Nephron (organoid): ENCODE results near the gene TRIM69.

ENCODE experiments used
- H3K27ac Mint-ChIP-seq, 3 experiments: 2 replicates each; pipeline ENCODE4 v1.8.0; 2020; ENCODE audit warnings: mixed read lengths in 3 of 3, mild to moderate bottlenecking in 2 of 3, moderate library complexity in 1 of 3
- H3K27me3 Mint-ChIP-seq: 2 replicates; pipeline ENCODE4 v1.8.0; 2021; ENCODE audit warnings: low read depth, mild to moderate bottlenecking, moderate library complexity, mixed read lengths
- H3K36me3 Mint-ChIP-seq: 2 replicates; pipeline ENCODE4 v1.8.0; 2020; ENCODE audit warnings: low read depth, mixed read lengths
- H3K4me1 Mint-ChIP-seq: 2 replicates; pipeline ENCODE4 v1.8.0; 2020; ENCODE audit warnings: mixed read lengths
- H3K4me3 Mint-ChIP-seq, 3 experiments: 2 replicates each; pipeline ENCODE4 v1.8.0; 2020; ENCODE audit warnings: mild to moderate bottlenecking in 3 of 3, mixed read lengths in 3 of 3, moderate library complexity in 2 of 3
- H3K9me3 Mint-ChIP-seq: 2 replicates; pipeline ENCODE4 v1.8.0; 2020; ENCODE audit warnings: mixed read lengths
- TF ChIP-seq, protein P1 (sequence below), 3 experiments: fragments of 200-600 bp; sonication (generic); IDR thresholded peaks; one replicate each; pipeline ENCODE4 v1.5.0; 2021; ENCODE audit warnings: antibody characterized with exemption in 3 of 3; ENCODE audit not compliant: unreplicated experiment in 3 of 3

Gene TRIM69

DNA sequence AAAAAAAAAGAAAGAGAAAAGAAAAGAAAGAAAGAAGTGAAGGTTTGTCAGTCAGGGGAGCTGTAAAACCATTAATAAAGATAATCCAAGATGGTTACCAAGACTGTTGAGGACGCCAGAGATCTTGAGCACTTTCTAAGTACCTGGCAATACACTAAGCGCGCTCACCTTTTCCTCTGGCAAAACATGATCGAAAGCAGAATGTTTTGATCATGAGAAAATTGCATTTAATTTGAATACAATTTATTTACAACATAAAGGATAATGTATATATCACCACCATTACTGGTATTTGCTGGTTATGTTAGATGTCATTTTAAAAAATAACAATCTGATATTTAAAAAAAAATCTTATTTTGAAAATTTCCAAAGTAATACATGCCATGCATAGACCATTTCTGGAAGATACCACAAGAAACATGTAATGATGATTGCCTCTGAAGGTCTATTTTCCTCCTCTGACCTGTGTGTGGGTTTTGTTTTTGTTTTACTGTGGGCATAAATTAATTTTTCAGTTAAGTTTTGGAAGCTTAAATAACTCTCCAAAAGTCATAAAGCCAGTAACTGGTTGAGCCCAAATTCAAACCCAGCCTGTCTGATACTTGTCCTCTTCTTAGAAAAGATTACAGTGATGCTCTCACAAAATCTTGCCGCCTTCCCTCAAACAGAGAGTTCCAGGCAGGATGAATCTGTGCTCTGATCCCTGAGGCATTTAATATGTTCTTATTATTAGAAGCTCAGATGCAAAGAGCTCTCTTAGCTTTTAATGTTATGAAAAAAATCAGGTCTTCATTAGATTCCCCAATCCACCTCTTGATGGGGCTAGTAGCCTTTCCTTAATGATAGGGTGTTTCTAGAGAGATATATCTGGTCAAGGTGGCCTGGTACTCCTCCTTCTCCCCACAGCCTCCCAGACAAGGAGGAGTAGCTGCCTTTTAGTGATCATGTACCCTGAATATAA lies 23.0 kb upstream of the TRIM69 start:
- TF ChIP-seq, protein P1, sequence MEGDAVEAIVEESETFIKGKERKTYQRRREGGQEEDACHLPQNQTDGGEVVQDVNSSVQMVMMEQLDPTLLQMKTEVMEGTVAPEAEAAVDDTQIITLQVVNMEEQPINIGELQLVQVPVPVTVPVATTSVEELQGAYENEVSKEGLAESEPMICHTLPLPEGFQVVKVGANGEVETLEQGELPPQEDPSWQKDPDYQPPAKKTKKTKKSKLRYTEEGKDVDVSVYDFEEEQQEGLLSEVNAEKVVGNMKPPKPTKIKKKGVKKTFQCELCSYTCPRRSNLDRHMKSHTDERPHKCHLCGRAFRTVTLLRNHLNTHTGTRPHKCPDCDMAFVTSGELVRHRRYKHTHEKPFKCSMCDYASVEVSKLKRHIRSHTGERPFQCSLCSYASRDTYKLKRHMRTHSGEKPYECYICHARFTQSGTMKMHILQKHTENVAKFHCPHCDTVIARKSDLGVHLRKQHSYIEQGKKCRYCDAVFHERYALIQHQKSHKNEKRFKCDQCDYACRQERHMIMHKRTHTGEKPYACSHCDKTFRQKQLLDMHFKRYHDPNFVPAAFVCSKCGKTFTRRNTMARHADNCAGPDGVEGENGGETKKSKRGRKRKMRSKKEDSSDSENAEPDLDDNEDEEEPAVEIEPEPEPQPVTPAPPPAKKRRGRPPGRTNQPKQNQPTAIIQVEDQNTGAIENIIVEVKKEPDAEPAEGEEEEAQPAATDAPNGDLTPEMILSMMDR (IDR thresholded peaks at IDR 0.05; ENCODE audit: unreplicated experiment in 3 of 3) = peak in 2 of 3 experiments; percentile 19 to 25
- Mint-ChIP-seq H3K9me3 (no peaks in the 10 kb centered on the region), H3K27ac (peak overlapping the region in 2 of 3 experiments; percentile 37 to 83), H3K27me3 (no peaks in the 10 kb centered on the region), H3K4me1 (peaks cover 22% of the 10 kb centered on the region), H3K4me3 (peak overlapping the region; percentile 98 to 99 (median 99)), H3K36me3 (peaks cover 22% of the 10 kb centered on the region)

DNA sequence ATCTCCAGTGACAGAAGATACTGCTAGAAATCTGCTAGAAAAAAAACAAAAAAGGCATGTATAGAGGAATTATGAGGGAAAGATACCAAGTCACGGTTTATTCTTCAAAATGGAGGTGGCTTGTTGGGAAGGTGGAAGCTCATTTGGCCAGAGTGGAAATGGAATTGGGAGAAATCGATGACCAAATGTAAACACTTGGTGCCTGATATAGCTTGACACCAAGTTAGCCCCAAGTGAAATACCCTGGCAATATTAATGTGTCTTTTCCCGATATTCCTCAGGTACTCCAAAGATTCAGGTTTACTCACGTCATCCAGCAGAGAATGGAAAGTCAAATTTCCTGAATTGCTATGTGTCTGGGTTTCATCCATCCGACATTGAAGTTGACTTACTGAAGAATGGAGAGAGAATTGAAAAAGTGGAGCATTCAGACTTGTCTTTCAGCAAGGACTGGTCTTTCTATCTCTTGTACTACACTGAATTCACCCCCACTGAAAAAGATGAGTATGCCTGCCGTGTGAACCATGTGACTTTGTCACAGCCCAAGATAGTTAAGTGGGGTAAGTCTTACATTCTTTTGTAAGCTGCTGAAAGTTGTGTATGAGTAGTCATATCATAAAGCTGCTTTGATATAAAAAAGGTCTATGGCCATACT lies 21.1 kb upstream of the TRIM69 start:
- no peak overlapping the region for H3K27ac Mint-ChIP-seq
- no peaks in the 10 kb centered on the region for H3K9me3 Mint-ChIP-seq
- peaks cover 29% of the 10 kb centered on the region for H3K36me3 Mint-ChIP-seq
- H3K4me3 Mint-ChIP-seq = peak overlapping the region in 2 of 3 experiments; percentile 31 to 34
- H3K27me3 Mint-ChIP-seq = no peaks in the 10 kb centered on the region
- H3K4me1 Mint-ChIP-seq = peaks cover 22% of the 10 kb centered on the region
- TF ChIP-seq, protein P1 (IDR thresholded peaks at IDR 0.05; ENCODE audit: unreplicated experiment in 3 of 3) = no peak

DNA sequence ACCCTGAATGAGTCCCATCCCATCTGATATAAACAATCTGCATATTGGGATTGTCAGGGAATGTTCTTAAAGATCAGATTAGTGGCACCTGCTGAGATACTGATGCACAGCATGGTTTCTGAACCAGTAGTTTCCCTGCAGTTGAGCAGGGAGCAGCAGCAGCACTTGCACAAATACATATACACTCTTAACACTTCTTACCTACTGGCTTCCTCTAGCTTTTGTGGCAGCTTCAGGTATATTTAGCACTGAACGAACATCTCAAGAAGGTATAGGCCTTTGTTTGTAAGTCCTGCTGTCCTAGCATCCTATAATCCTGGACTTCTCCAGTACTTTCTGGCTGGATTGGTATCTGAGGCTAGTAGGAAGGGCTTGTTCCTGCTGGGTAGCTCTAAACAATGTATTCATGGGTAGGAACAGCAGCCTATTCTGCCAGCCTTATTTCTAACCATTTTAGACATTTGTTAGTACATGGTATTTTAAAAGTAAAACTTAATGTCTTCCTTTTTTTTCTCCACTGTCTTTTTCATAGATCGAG lies 20.5 kb upstream of the TRIM69 start:
- no peak overlapping the region for H3K27ac Mint-ChIP-seq

DNA sequence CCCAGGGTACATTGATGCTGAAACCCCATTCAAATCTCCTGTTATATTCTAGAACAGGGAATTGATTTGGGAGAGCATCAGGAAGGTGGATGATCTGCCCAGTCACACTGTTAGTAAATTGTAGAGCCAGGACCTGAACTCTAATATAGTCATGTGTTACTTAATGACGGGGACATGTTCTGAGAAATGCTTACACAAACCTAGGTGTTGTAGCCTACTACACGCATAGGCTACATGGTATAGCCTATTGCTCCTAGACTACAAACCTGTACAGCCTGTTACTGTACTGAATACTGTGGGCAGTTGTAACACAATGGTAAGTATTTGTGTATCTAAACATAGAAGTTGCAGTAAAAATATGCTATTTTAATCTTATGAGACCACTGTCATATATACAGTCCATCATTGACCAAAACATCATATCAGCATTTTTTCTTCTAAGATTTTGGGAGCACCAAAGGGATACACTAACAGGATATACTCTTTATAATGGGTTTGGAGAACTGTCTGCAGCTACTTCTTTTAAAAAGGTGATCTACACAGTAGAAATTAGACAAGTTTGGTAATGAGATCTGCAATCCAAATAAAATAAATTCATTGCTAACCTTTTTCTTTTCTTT lies 19.2 kb upstream of the TRIM69 start:
- TF ChIP-seq, protein P1 (IDR thresholded peaks at IDR 0.05; ENCODE audit: unreplicated experiment in 3 of 3) = no peak
- Mint-ChIP-seq H3K27ac (no peak overlapping the region), H3K4me3 (no peak overlapping the region), H3K4me1 (peaks cover 12% of the 10 kb centered on the region), H3K9me3 (no peaks in the 10 kb centered on the region), H3K36me3 (peaks cover 29% of the 10 kb centered on the region), H3K27me3 (no peaks in the 10 kb centered on the region)

More for the DNA sequence above, 20.5 kb upstream of the TRIM69 start:
- no peaks in the 10 kb centered on the region for H3K27me3 Mint-ChIP-seq
- H3K4me1 Mint-ChIP-seq = peaks cover 17% of the 10 kb centered on the region
- H3K9me3 Mint-ChIP-seq = no peaks in the 10 kb centered on the region
- H3K36me3 Mint-ChIP-seq = peaks cover 29% of the 10 kb centered on the region
- peak overlapping the region in 1 of 3 experiments; percentile 34 for H3K4me3 Mint-ChIP-seq
- TF ChIP-seq, protein P1 (IDR thresholded peaks at IDR 0.05; ENCODE audit: unreplicated experiment in 3 of 3) = no peak

DNA sequence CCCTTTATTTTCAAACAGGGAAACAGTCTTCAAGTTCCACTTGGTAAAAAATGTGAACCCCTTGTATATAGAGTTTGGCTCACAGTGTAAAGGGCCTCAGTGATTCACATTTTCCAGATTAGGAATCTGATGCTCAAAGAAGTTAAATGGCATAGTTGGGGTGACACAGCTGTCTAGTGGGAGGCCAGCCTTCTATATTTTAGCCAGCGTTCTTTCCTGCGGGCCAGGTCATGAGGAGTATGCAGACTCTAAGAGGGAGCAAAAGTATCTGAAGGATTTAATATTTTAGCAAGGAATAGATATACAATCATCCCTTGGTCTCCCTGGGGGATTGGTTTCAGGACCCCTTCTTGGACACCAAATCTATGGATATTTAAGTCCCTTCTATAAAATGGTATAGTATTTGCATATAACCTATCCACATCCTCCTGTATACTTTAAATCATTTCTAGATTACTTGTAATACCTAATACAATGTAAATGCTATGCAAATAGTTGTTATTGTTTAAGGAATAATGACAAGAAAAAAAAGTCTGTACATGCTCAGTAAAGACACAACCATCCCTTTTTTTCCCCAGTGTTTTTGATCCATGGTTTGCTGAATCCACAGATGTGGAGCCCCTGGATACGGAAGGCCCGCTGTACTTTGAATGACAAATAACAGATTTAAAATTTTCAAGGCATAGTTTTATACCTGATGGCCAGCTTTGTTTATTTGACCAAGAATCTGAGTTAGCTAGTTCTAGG lies 18.0 kb upstream of the TRIM69 start:
- peaks cover 4% of the 10 kb centered on the region for H3K4me1 Mint-ChIP-seq
- peaks cover 29% of the 10 kb centered on the region for H3K36me3 Mint-ChIP-seq
- no peak overlapping the region for H3K27ac Mint-ChIP-seq
- H3K4me3 Mint-ChIP-seq = no peak overlapping the region
- no peaks in the 10 kb centered on the region for H3K9me3 Mint-ChIP-seq
- H3K27me3 Mint-ChIP-seq = no peaks in the 10 kb centered on the region
- TF ChIP-seq, protein P1 (IDR thresholded peaks at IDR 0.05; ENCODE audit: unreplicated experiment in 3 of 3) = no peak
